ENCODE measurements around the gene NALCN.

- TF ChIP-seq SKIL (IDR thresholded peaks at IDR 0.05; ENCODE audit: low read depth, poor library complexity, severe bottlenecking) (no peak), CTCF (IDR thresholded peaks at IDR 0.05 in 2 of 3, conservative IDR thresholded peaks at IDR 0.05 in 1 of 3; ENCODE audit: control insufficient read depth in 2 of 3, extremely low read depth in 1 of 3, insufficient read depth in 1 of 3, low read depth in 3 of 3, low read length in 3 of 3) (no peak), EP300 (IDR thresholded peaks at IDR 0.05; ENCODE audit: borderline replicate concordance in 1 of 2, control insufficient read depth in 1 of 2, low read depth in 2 of 2, low read length in 2 of 2) (no peak), POLR2A (IDR thresholded peaks at IDR 0.05; ENCODE audit: low read depth, low read length) (no peak)
Measured at GRCh38 chr13:101326710-101327109, 89.6 kb downstream of the NALCN start.
